Adrenal gland (tissue), 19 donors: ENCODE measurements around the gene GSTCD. TPM values are rescaled to one million over a fixed set of nuclear protein-coding genes. Genes with fewer than 3 reads are reported as not detected.

Experiments
- DNase-seq, 7 donors: peaks; one replicate each; pipeline ENCODE4 v3.0.0-alpha.2; 2019 to 2020
- H3K27ac ChIP-seq, 5 donors: fragments of 200-600 bp; sonication (generic) in 4 of 5; 1 replicate in 3 of 5; 2 replicates in 2 of 5; pipeline versions ENCODE4 v1.5.1 to v1.8.0; 2016 to 2020; ENCODE audit warnings: mild to moderate bottlenecking in 1 of 5
- H3K27me3 ChIP-seq: fragments of 200-600 bp; 2 replicates; pipeline ENCODE4 v1.8.0; 2021
- H3K36me3 ChIP-seq, 2 donors: fragments of 200-600 bp; replicated peaks in 1 of 2; 1 replicate in 1 of 2; 2 replicates in 1 of 2; pipeline versions ENCODE4 v1.5.1 to v1.8.0; 2018 to 2022
- H3K4me1 ChIP-seq, 2 donors: fragments of 200-600 bp; replicated peaks in 1 of 2; 1 replicate in 1 of 2; 2 replicates in 1 of 2; pipeline versions ENCODE4 v1.5.1 to v1.8.0; 2018 to 2021
- H3K4me3 ChIP-seq, 4 donors: fragments of 200-600 bp; sonication (generic) in 3 of 4; one replicate each; pipeline ENCODE4 v1.5.1; 2016 to 2018
- H3K9me3 ChIP-seq, 3 donors: fragments of 200-600 bp; sonication (generic) in 1 of 3; replicated peaks in 1 of 3; 1 replicate in 2 of 3; 2 replicates in 1 of 3; pipeline versions ENCODE4 v1.5.1 to v1.8.0; 2016 to 2021
- POLR2A ChIP-seq, 2 donors: fragments of 450-650 bp; IDR thresholded peaks; one replicate each; pipeline ENCODE4 v1.6.1; 2017; ENCODE audit warnings: antibody characterized with exemption in 2 of 2, mild to moderate bottlenecking in 2 of 2, moderate library complexity in 1 of 2
- WGBS, 4 donors: extraction: QIAGEN DNeasy Blood & Tissue Kit in 2 of 4; methylation state at CpG; one replicate each; pipeline versions ENCODE4 v1.1.5 to v1.1.7; 2013 to 2017; 5-methylcytosine and 5-hydroxymethylcytosine counted together
- intact Hi-C, 2 donors: fragments of 100-400 bp; cut with DNase I; formaldehyde crosslinking; loops; one replicate each; pipeline versions ENCODE4 v1.14.1 to v1.15.0; 2022 to 2023
- long read RNA-seq, 10 donors: library from polyadenylated mRNA in 3 of 10; unstranded in 2 of 10; stranded (forward) in 1 of 10; transcript quantifications; one replicate each; pipeline ENCODE4 v2.0.0 and lab custom pipeline, GENCODE V29; 2021 to 2026
- polyA plus RNA-seq, 3 donors: library from polyadenylated mRNA; stranded (reverse); fragments of 200-250 nt in 2 of 3; fragments of 350-450 nt in 1 of 3; fragmentation: Illumina TruSeq in 1 of 3; extraction: RNeasy Lipid Tissue Mini Kit (QIAGEN cat#74804) in 1 of 3; gene quantifications; one replicate each; pipeline ENCODE4 v1.2.3, GENCODE V29; 2013 to 2014
- total RNA-seq, 9 donors: library from RNA; depleted of rRNA in 4 of 9; stranded (reverse); fragments of >200 nt in 4 of 9; fragments of 120-200 nt in 1 of 9; fragmentation: NEBNext Ultra II Directional in 1 of 9; extraction: Animal tissue kit (Norgen Biotek cat#: 25700) in 1 of 9; gene quantifications; one replicate each; pipeline versions ENCODE4 v1.1.0 to v1.2.4, GENCODE V29; 2013 to 2023
- TF ChIP-seq, protein P1 (sequence below), 6 experiments: fragments of 450-650 bp in 4 of 6; fragments of 200-600 bp in 2 of 6; sonication (generic) in 1 of 6; IDR thresholded peaks; 1 replicate in 5 of 6; 2 replicates in 1 of 6; pipeline versions ENCODE4 v1.5.1 to v1.8.0; 2016 to 2021; ENCODE audit warnings: antibody characterized with exemption in 6 of 6, mild to moderate bottlenecking in 2 of 6, moderate library complexity in 1 of 6
- donor health status: healthy with polysubstance abuse.
- donor health status: Bipolar disorder and iron deficiency.
- donor health status: DM: yes; HTN: yes; CAD: no.
- donor health status: DM: no; HTN: no; CAD: no.
- donor health status: DM: no; HTN: no; CAD: no.
- donor health status: DM: yes; HTN: yes; CAD: no.

The GSTCD gene, protein sequence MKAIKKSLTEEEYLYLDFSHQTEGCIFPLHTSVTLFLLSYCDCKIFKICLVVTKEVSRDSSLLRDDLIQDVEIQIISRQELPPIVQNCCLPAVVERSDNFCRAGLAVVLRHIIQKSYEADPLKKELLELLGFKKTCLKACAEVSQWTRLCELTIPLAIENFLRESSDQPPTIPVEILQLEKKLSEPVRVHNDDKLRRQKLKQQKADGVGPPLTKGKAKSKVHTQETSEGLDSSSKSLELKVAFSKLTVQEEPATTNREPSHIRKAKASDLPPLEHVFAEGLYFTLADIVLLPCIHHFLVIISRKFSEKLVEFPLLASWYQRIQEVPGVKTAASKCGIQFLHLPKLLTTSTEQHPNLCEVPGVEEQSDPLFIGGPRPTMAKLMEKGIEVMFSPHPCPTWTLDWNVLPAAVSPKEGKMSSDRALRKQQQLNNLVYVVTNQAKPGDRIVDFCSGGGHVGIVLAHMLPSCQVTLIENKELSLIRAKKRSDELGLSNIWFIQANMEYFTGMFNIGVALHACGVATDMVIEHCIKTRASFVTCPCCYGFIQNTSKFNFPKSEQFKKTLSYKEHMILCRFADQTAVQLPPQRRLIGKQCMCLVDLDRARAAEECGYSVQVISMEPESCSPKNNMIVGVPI
- 10 to 100 TPM in 3 of 9 donors, 1 to 10 TPM in 6; 5.3 to 13.8 (median 7.9) TPM for total RNA-seq
- polyA plus RNA-seq = 1 to 10 TPM in 1 of 3 donors, under 1 TPM in 2; 0.88 to 4.3 (median 0.97) TPM
- long read RNA-seq, donor 1, full-length matches to known transcripts = 3 of 3 reads
- long read RNA-seq, donor 1, partial matches to known transcripts = 0 of 3 reads
- long read RNA-seq, donor 1, other reads (novel, unspliced or antisense) = 0 of 3 reads
- long read RNA-seq, donor 2 = 0 reads
- long read RNA-seq, donor 3 = 0 reads
- long read RNA-seq, donor 4, full-length matches to known transcripts = 1 of 2 reads
- long read RNA-seq, donor 4, partial matches to known transcripts = 1 of 2 reads
- long read RNA-seq, donor 4, other reads (novel, unspliced or antisense) = 0 of 2 reads
- long read RNA-seq, donor 5, full-length matches to known transcripts = 2 of 2 reads
- long read RNA-seq, donor 5, partial matches to known transcripts = 0 of 2 reads
- long read RNA-seq, donor 5, other reads (novel, unspliced or antisense) = 0 of 2 reads
- long read RNA-seq, donor 6, full-length matches to known transcripts = 1 of 2 reads
- long read RNA-seq, donor 6, partial matches to known transcripts = 0 of 2 reads
- long read RNA-seq, donor 6, other reads (novel, unspliced or antisense) = 1 of 2 reads
- long read RNA-seq, donor 7 = 0 reads
- long read RNA-seq, donor 8, full-length matches to known transcripts = 2 of 2 reads
- long read RNA-seq, donor 8, partial matches to known transcripts = 0 of 2 reads
- long read RNA-seq, donor 8, other reads (novel, unspliced or antisense) = 0 of 2 reads
- long read RNA-seq, donor 9, full-length matches to known transcripts = 1 of 1 reads
- long read RNA-seq, donor 9, partial matches to known transcripts = 0 of 1 reads
- long read RNA-seq, donor 9, other reads (novel, unspliced or antisense) = 0 of 1 reads
- long read RNA-seq, donor 10 = 0 reads

DNA sequence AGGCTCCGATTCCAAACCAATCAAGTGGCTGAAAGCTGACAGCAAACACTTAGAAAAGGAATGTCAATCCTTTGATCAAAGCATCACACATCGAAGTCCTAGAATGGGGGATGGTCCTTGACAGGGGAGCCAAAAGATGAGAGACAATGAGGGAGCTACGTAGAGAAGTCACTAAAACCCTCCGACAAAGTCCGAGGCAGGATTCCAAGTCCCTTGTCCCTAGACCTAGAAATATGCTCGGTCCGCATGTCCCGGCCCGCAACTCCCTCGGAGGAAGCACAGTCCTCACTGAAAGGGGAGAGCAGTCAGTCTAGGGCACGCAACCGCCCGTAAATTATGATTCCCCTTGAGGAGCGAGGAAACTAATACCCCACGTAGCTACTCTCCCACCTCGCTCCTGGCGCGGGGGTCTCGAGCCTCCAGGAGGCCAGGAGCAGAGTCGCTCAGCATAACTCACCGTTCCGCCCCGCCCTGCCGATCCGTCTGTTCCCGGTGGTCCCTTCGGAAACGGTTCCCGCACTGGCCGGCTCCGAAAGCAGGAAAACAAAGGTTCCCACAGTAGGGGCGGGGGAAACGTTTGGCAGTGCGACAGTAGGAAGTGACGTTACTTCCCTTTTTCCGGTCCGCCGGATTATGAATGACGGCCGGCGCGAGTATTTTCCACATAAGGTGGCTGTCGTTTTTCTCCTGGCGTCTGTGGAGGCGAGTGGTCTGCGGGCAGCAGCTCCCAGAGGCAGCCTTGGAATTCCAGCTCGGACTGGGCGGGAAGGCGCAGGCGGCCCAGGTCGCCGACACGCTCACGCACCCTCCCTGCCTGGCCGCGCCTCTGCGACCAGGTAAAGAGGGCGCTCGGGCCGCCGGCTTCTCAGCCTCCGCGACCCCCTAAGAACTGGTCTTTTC is at the start of gene GSTCD, which contains the start of gene INTS12:
Gene GSTCD (plus strand): TSS at position 604 of the 900 bp plus-strand sequence. CDS start 8,830 bp downstream, outside the sequence.
Gene INTS12 (minus strand): TSS at position 509 of the 900 bp plus-strand sequence. CDS start 8,684 bp downstream, outside the sequence.
- TF ChIP-seq POLR2A (IDR thresholded peaks at IDR 0.05) = peak; percentile 65 to 85
- TF ChIP-seq, protein P1, sequence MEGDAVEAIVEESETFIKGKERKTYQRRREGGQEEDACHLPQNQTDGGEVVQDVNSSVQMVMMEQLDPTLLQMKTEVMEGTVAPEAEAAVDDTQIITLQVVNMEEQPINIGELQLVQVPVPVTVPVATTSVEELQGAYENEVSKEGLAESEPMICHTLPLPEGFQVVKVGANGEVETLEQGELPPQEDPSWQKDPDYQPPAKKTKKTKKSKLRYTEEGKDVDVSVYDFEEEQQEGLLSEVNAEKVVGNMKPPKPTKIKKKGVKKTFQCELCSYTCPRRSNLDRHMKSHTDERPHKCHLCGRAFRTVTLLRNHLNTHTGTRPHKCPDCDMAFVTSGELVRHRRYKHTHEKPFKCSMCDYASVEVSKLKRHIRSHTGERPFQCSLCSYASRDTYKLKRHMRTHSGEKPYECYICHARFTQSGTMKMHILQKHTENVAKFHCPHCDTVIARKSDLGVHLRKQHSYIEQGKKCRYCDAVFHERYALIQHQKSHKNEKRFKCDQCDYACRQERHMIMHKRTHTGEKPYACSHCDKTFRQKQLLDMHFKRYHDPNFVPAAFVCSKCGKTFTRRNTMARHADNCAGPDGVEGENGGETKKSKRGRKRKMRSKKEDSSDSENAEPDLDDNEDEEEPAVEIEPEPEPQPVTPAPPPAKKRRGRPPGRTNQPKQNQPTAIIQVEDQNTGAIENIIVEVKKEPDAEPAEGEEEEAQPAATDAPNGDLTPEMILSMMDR (IDR thresholded peaks at IDR 0.05) = peak in 1 of 6 experiments; percentile 38
- intact Hi-C loops = no loop called here
- DNase-seq = peak; percentile 91 to 97 (median 95)
- peak within 1 kb of the TSS; percentile 57 to 93 (median 82) for H3K27ac ChIP-seq
- 0 to 1% (median 1%) methylated on average over 17 to 63 of the region's 63 CpGs for WGBS, 4 donors
- H3K4me1 ChIP-seq = peaks cover 7 to 22% of the 10 kb centered on the region in 2 donors
- peak within 1 kb of the TSS; percentile 48 to 97 (median 92) for H3K4me3 ChIP-seq
- no peaks in the 10 kb centered on the region for H3K27me3 ChIP-seq
- H3K36me3 ChIP-seq = no peaks in the 10 kb centered on the region
- H3K9me3 ChIP-seq = no peaks in the 10 kb centered on the region

DNA sequence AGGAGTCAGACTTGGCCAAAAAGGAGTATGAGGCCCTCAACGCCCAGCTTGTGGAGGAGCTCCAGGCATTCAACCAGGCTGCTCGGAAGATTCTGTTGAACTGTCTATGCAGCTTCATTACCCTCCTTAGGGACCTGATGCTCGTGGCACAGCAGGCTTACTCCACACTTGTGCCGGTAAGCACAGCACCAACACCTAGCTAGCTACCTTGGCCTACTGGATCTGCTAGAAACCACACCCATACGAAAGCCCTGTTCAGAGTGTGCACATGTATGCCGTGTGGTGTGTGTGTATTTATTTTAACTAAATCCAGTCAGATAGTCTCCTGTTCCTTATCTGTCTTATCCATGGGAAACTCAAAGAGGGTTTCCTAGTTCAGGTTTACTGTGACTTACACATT is 49.4 kb upstream of the GSTCD start:
- WGBS, 4 donors = 81 to 87% (median 85%) methylated on average over 5 to 6 of the region's 6 CpGs
- intact Hi-C loops = no loop called here
- H3K4me1 ChIP-seq = no peaks in the 10 kb centered on the region
- no peaks in the 10 kb centered on the region for H3K9me3 ChIP-seq
- H3K27me3 ChIP-seq = no peaks in the 10 kb centered on the region
- H3K27ac ChIP-seq = no peak overlapping the region
- DNase-seq = no peak
- H3K4me3 ChIP-seq = no peak overlapping the region
- TF ChIP-seq POLR2A (IDR thresholded peaks at IDR 0.05) = no peak
- TF ChIP-seq, protein P1 (IDR thresholded peaks at IDR 0.05) = no peak
- no peaks in the 10 kb centered on the region for H3K36me3 ChIP-seq

DNA sequence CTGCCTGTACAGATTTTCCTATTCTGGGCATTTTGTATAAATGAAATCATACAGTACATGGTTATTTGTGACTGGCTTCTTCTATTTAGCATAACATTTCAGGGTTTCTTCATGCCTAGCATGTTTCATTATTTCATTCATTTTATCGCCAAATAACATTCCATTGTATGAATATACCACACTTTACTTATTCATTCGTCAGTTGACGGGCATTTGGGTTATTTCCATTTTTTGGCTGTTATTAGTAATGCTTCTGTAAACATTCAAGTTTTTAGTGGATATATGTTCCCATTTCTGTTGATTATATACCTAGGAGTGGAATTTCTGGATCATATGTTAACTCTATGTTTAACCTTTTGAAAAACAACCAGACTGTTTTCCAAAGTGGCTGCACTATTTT is 47.6 kb upstream of the GSTCD start:
- Histone ChIP-seq H3K36me3 (no peaks in the 10 kb centered on the region), H3K27me3 (no peaks in the 10 kb centered on the region), H3K4me3 (no peak overlapping the region), H3K27ac (no peak overlapping the region), H3K9me3 (no peaks in the 10 kb centered on the region), H3K4me1 (no peaks in the 10 kb centered on the region)
- no peak for DNase-seq
- intact Hi-C loops = no loop called here
- WGBS, 4 donors = 94 to 98% (median 96%) methylated on average over 3 of the region's 3 CpGs
- TF ChIP-seq, protein P1 (IDR thresholded peaks at IDR 0.05) = no peak
- no peak for TF ChIP-seq POLR2A (IDR thresholded peaks at IDR 0.05)
